ENCODE results near the gene ELF5.

ELF5 gene

GRCh38 chr11:34523053-34523452 is 9.5 kb upstream of the ELF5 start:
- no peak for DNase-seq (ENCODE audit: extremely low read depth in 1 of 2, low read depth in 1 of 2)

GRCh38 chr11:34522188-34522587 is 8.6 kb upstream of the ELF5 start:
- DNase-seq (ENCODE audit: extremely low read depth in 1 of 2, low read depth in 1 of 2): no peak

GRCh38 chr11:34521265-34521664 is 7.7 kb upstream of the ELF5 start:
- DNase-seq (ENCODE audit: extremely low read depth in 1 of 2, low read depth in 1 of 2): no peak

- DNase-seq (ENCODE audit: extremely low read depth in 1 of 2, low read depth in 1 of 2): no peak
These were observed 6.1 kb upstream of the ELF5 start for GRCh38 chr11:34519595-34520235.

GRCh38 chr11:34516247-34517040 is 2.9 kb upstream of the ELF5 start:
- DNase-seq (ENCODE audit: extremely low read depth in 1 of 2, low read depth in 1 of 2): no peak

- DNase-seq (ENCODE audit: extremely low read depth in 1 of 2, low read depth in 1 of 2): no peak
These were observed 1.0 kb upstream of the ELF5 start for GRCh38 chr11:34514597-34514996.

- peak; percentile 36 to 39 for DNase-seq (ENCODE audit: extremely low read depth in 1 of 2, low read depth in 1 of 2)
These were observed 533 bp downstream of the ELF5 start for GRCh38 chr11:34512840-34513681.

- DNase-seq (ENCODE audit: extremely low read depth in 1 of 2, low read depth in 1 of 2): no peak
These were observed 2.9 kb downstream of the ELF5 start for GRCh38 chr11:34510673-34511072.

- DNase-seq (ENCODE audit: extremely low read depth in 1 of 2, low read depth in 1 of 2): no peak
These were observed 3.4 kb downstream of the ELF5 start for GRCh38 chr11:34510218-34510617.

GRCh38 chr11:34509336-34509876 is 4.2 kb downstream of the ELF5 start:
- no peak for DNase-seq (ENCODE audit: extremely low read depth in 1 of 2, low read depth in 1 of 2)

GRCh38 chr11:34508524-34508923 is 5.1 kb downstream of the ELF5 start:
- no peak for DNase-seq (ENCODE audit: extremely low read depth in 1 of 2, low read depth in 1 of 2)

GRCh38 chr11:34507610-34508009 is 6.0 kb downstream of the ELF5 start:
- no peak for DNase-seq (ENCODE audit: extremely low read depth in 1 of 2, low read depth in 1 of 2)

- DNase-seq (ENCODE audit: extremely low read depth in 1 of 2, low read depth in 1 of 2): no peak
These were observed 6.4 kb downstream of the ELF5 start for GRCh38 chr11:34507156-34507555.

- DNase-seq (ENCODE audit: extremely low read depth in 1 of 2, low read depth in 1 of 2): no peak
These were observed 7.7 kb downstream of the ELF5 start for GRCh38 chr11:34505874-34506273.

- no peak for DNase-seq (ENCODE audit: extremely low read depth in 1 of 2, low read depth in 1 of 2)
These were observed 10.6 kb downstream of the ELF5 start for GRCh38 chr11:34502949-34503348.

- no peak for DNase-seq (ENCODE audit: extremely low read depth in 1 of 2, low read depth in 1 of 2)
These were observed 11.6 kb downstream of the ELF5 start for GRCh38 chr11:34501949-34502348.

GRCh38 chr11:34501500-34501899 is 12.1 kb downstream of the ELF5 start:
- DNase-seq (ENCODE audit: extremely low read depth in 1 of 2, low read depth in 1 of 2): no peak

GRCh38 chr11:34499719-34500500 is 13.7 kb downstream of the ELF5 start:
- no peak for DNase-seq (ENCODE audit: extremely low read depth in 1 of 2, low read depth in 1 of 2)

- DNase-seq (ENCODE audit: extremely low read depth in 1 of 2, low read depth in 1 of 2): no peak
These were observed 17.7 kb downstream of the ELF5 start for GRCh38 chr11:34495724-34496377.

- DNase-seq (ENCODE audit: extremely low read depth in 1 of 2, low read depth in 1 of 2): no peak
These were observed 18.3 kb downstream of the ELF5 start for GRCh38 chr11:34495239-34495723.
